Panc1 (cell line): ENCODE measurements around the gene SF3B6. TPM values are rescaled to one million over a fixed set of nuclear protein-coding genes. Genes with fewer than 3 reads are reported as not detected.
"Not testable (repeated sequence)": the region's sequence is repeated elsewhere in the genome, so short reads cannot be mapped to it uniquely, and the experiment has no call there.

Source experiments
- ATAC-seq: fragments of 200-7000 bp; cut with Tn5 transposase; 2 replicates; pipeline ENCODE4 v1.9.1; 2020; ENCODE audit warnings: mild to moderate bottlenecking, moderate library complexity
- BruUV-seq: library from RNA; stranded (reverse); fragments of 400-500 nt; replicated peaks from 2 replicates; lab custom pipeline; 2021; lab: Mats Ljungman, UMichigan
- CTCF ChIA-PET: fragments of 300-600 bp; sonication (Branson Sonifier 250); formaldehyde crosslinking; loops from one replicate; lab custom pipeline; 2022; ENCODE audit warnings: antibody characterized with exemption; lab: Charles Lee
- POLR2A ChIA-PET: fragments of 300-600 bp; sonication (Branson Sonifier 250); formaldehyde crosslinking; loops from one replicate; lab custom pipeline; 2022; ENCODE audit warnings: antibody characterized with exemption; lab: Charles Lee
- DNase-seq: peaks from one replicate; pipeline ENCODE4 v3.0.0-alpha.2; 2010; ENCODE audit warnings: low read depth, low spot score
- H3K27ac ChIP-seq: 2 replicates; pipeline ENCODE4 v1.5.1; 2011; ENCODE audit warnings: mild to moderate bottlenecking, low read length, inconsistent platforms
- H3K27me3 ChIP-seq: fragments of 200-500 bp; sonication (Bioruptor generic); 2 replicates; pipeline ENCODE4 v1.6.0; 2014; ENCODE audit warnings: low read length, inconsistent platforms; ENCODE audit not compliant: control insufficient read depth, insufficient read depth
- H3K36me3 ChIP-seq: fragments of 200-500 bp; sonication (Bioruptor generic); 2 replicates; pipeline ENCODE4 v1.5.1; 2014; ENCODE audit warnings: inconsistent platforms, mild to moderate bottlenecking, low read length, moderate library complexity; ENCODE audit not compliant: control insufficient read depth, insufficient read depth
- H3K4me1 ChIP-seq: 2 replicates; pipeline ENCODE4 v1.5.1; 2011; ENCODE audit warnings: inconsistent platforms, mild to moderate bottlenecking, low read length, moderate library complexity; ENCODE audit not compliant: control insufficient read depth, insufficient read depth
- H3K4me3 ChIP-seq, 2 experiments: 2 replicates each; pipeline ENCODE4 v1.5.1; 2011 to 2012; ENCODE audit warnings: low read depth in 2 of 2, low read length in 2 of 2, mild to moderate bottlenecking in 2 of 2, inconsistent platforms in 1 of 2, moderate library complexity in 1 of 2
- H3K9me3 ChIP-seq: fragments of 200-500 bp; sonication (Bioruptor generic); 2 replicates; pipeline ENCODE4 v1.5.1; 2014; ENCODE audit warnings: low read depth, mild to moderate bottlenecking, inconsistent platforms, low read length, moderate library complexity; ENCODE audit not compliant: control insufficient read depth, insufficient read depth
- CTCF ChIP-seq: fragments of 450-650 bp; IDR thresholded peaks from 2 replicates; pipeline ENCODE4 v1.5.1; 2017; ENCODE audit warnings: mild to moderate bottlenecking
- POLR2AphosphoS5 ChIP-seq: IDR thresholded peaks from 2 replicates; pipeline ENCODE4 v1.6.1; 2012; ENCODE audit warnings: mild to moderate bottlenecking, low read depth, low read length, moderate library complexity
- REST ChIP-seq, 2 experiments: IDR thresholded peaks; 2 replicates each; pipeline ENCODE4 v1.6.1; 2011 to 2012; ENCODE audit warnings: low read depth in 2 of 2, control low read depth in 1 of 2, low read length in 1 of 2, mild to moderate bottlenecking in 1 of 2, moderate library complexity in 1 of 2; ENCODE audit not compliant: insufficient read depth in 1 of 2
- TCF7L2 ChIP-seq: IDR thresholded peaks from 2 replicates; pipeline ENCODE4 v1.6.1; 2011; ENCODE audit warnings: mild to moderate bottlenecking, low read depth, low read length, inconsistent platforms
- in situ Hi-C: cut with HindIII; loops from 2 replicates; pipeline ENCODE4 v1.10.0; 2016; ENCODE audit warnings: low sequenced_read_pairs, low pct_unique_long_range_greater_than_20kb
- intact Hi-C: fragments of 100-400 bp; cut with micrococcal nuclease; formaldehyde crosslinking; loops from one replicate; pipeline ENCODE4 v1.10.0; 2022; ENCODE audit not compliant: unreplicated experiment
- total RNA-seq: library from RNA; stranded (reverse); gene quantifications from one replicate; pipeline ENCODE4 v1.2.1, GENCODE V29; 2021; ENCODE audit not compliant: unreplicated experiment

SF3B6 gene
- total RNA-seq, 1 experiment from 2014 or later = 129 TPM

GRCh38 chr2:24045511-24046508 is 30.3 kb downstream of the SF3B6 start:
- Histone ChIP-seq H3K27me3 (no peaks in the 10 kb centered on the region), H3K27ac (peak overlapping the region; percentile 79; the same call in 1 of the 2 replicates), H3K9me3 (no peaks in the 10 kb centered on the region), H3K4me1 (peaks cover 16% of the 10 kb centered on the region; the same call in 1 of the 2 replicates), H3K4me3 (peak overlapping the region; percentile 94 to 98), H3K36me3 (no peaks in the 10 kb centered on the region)
- POLR2A ChIA-PET = no interaction called here
- ATAC-seq (no peak), DNase-seq (no peak)
- CTCF ChIA-PET = no interaction called here
- BruUV-seq = no TSS peak
- TF ChIP-seq TCF7L2 (no peak), REST (IDR thresholded peaks at IDR 0.05; ENCODE audit: insufficient read depth in 1 of 2, low read depth in 2 of 2, low read length in 1 of 2) (no peak), POLR2AphosphoS5 (no peak), CTCF (no peak)
- in situ Hi-C loops = no loop called here
- intact Hi-C loops = loop anchor here (10.0 kb wide), 1 partner anchor 121 kb away; the partner anchor contains the start of gene ATAD2B

GRCh38 chr2:24043133-24043532 is 33.0 kb downstream of the SF3B6 start:
- DNase-seq, H3K4me1 ChIP-seq, H3K4me3 ChIP-seq, in situ Hi-C loops, H3K9me3 ChIP-seq, H3K36me3 ChIP-seq, H3K27ac ChIP-seq, BruUV-seq, ATAC-seq, H3K27me3 ChIP-seq, CTCF ChIA-PET: not testable (repeated sequence)
- intact Hi-C loops = loop anchor here (10.0 kb wide), 1 partner anchor 118 kb away; the partner anchor contains the start of gene ATAD2B
- POLR2A ChIA-PET = interaction anchor here (0.6 kb wide), 1 partner anchor 116 kb away, joined by 5 read pairs; no protein-coding TSS in a partner anchor

- BruUV-seq = no TSS peak
- ChIA-PET POLR2A (no interaction called here), CTCF (no interaction called here)
- no peaks in the 10 kb centered on the region for H3K4me1 ChIP-seq
- in situ Hi-C loops = no loop called here
- intact Hi-C loops = loop anchor here (10.0 kb wide), 1 partner anchor 116 kb away; the partner anchor contains the start of gene ATAD2B
- ATAC-seq (no peak), DNase-seq (no peak)
- no peak overlapping the region for H3K27ac ChIP-seq
- 0 out of 2 replicates have a peak, but pooled peaks cover 6% of the 10 kb centered on the region for H3K36me3 ChIP-seq
- H3K4me3 ChIP-seq = no peak overlapping the region
- no peaks in the 10 kb centered on the region for H3K27me3 ChIP-seq
- no peak for TF ChIP-seq REST (IDR thresholded peaks at IDR 0.05; ENCODE audit: insufficient read depth in 1 of 2, low read depth in 2 of 2, low read length in 1 of 2)
- H3K9me3 ChIP-seq = no peaks in the 10 kb centered on the region
Observed at GRCh38 chr2:24040511-24040910, 35.6 kb downstream of the SF3B6 start.
